AG04450 (cell line): ENCODE results near the gene NPBWR2. TPM values are rescaled to one million over a fixed set of nuclear protein-coding genes. Genes with fewer than 3 reads are reported as not detected.
"Not testable (repeated sequence)": the region's sequence is repeated elsewhere in the genome, so short reads cannot be mapped to it uniquely, and the experiment has no call there.

ENCODE experiments used
- CTCF ChIA-PET: fragments of 300-600, 350-600 bp; formaldehyde crosslinking; extraction: SDS; loops from one replicate; lab custom pipeline; 2022; ENCODE audit warnings: antibody characterized with exemption, inconsistent platforms; lab: Charles Lee
- POLR2A ChIA-PET: fragments of 350-600 bp; formaldehyde crosslinking; extraction: SDS; loops from one replicate; lab custom pipeline; 2021; ENCODE audit warnings: antibody characterized with exemption, inconsistent platforms; lab: Yijun Ruan, JAX
- DNase-seq: peaks from one replicate; pipeline ENCODE4 v3.0.0-alpha.2; 2011; ENCODE audit warnings: low read depth, low spot score
- H3K27ac ChIP-seq: one replicate; pipeline ENCODE4 v1.5.1; 2012; ENCODE audit warnings: low read depth, low read length, control low read depth
- H3K27me3 ChIP-seq: one replicate; pipeline ENCODE4 v1.6.0; 2012; ENCODE audit warnings: low read length; ENCODE audit not compliant: control insufficient read depth, insufficient read depth
- H3K4me3 ChIP-seq: 2 replicates; pipeline ENCODE4 v1.5.1; 2011; ENCODE audit warnings: mild to moderate bottlenecking, low read depth, low read length, control low read depth
- H3K9me3 ChIP-seq: 2 replicates; pipeline ENCODE4 v1.5.1; 2012; ENCODE audit warnings: low read length; ENCODE audit not compliant: control insufficient read depth, insufficient read depth
- polyA plus RNA-seq: library from polyadenylated mRNA; depleted of rRNA; stranded (reverse); fragments of >200 nt; gene quantifications from 2 replicates; pipeline ENCODE4 v1.2.3, GENCODE V29; 2011
- TF ChIP-seq, protein P1 (sequence below): IDR thresholded peaks from 2 replicates; pipeline ENCODE4 v1.5.1; 2011; ENCODE audit warnings: low read depth, low read length, control low read depth, inconsistent platforms

Gene NPBWR2
- polyA plus RNA-seq, 1 experiment = not detected

DNA sequence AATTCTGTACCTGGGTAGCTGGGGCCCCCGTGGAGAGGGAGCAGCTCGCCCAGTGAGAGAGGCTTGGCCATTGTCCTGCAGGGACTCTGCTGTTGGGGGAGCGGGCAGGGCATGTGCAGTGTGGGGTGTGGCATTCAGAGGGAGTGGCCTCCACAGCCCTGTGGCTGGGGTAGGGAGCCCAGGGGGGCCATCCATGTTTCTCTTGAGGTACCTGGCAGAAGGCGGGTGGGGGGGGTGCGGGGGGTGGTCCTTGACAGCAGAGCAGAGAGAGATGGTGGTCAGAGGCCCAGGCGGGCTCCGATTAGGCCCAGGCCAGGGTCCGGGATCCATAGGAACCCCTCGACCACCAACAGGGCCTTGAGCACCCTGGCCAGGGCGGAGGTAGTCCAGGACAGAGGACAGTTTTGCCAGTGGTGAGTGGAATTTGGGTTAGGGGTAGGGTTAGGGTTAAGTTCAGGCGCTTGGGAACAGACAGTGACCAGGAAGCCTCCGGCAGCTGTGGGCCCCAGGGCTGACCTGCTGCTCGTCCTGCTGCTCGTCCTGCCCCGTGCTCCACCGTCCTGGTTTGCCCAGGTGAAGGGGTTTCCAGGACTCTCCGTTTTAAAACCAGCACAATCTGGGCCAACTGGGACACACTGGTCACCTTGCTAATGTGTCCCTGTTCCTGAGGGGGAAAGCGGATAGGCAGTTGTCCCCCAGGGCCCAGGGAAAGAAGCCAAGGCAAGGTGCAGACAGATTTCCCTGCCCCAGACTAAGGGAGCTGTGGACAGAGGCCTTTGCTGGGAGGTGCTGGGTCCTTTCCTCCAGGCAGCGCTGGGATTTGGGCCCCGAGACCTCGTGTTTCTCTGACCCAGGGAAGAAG, 32.1 kb upstream of the NPBWR2 start:
- peaks cover 13% of the 10 kb centered on the region for H3K27me3 ChIP-seq
- POLR2A ChIA-PET = interaction anchor here (0.7 kb wide), 1 partner anchor 13 kb away, joined by 3 read pairs; no protein-coding TSS in a partner anchor
- DNase-seq = no peak
- CTCF ChIA-PET = no interaction called here
- H3K4me3 ChIP-seq = no peak overlapping the region
- H3K9me3 ChIP-seq = peaks cover 2% of the 10 kb centered on the region
- no peak overlapping the region for H3K27ac ChIP-seq
- TF ChIP-seq, protein P1, sequence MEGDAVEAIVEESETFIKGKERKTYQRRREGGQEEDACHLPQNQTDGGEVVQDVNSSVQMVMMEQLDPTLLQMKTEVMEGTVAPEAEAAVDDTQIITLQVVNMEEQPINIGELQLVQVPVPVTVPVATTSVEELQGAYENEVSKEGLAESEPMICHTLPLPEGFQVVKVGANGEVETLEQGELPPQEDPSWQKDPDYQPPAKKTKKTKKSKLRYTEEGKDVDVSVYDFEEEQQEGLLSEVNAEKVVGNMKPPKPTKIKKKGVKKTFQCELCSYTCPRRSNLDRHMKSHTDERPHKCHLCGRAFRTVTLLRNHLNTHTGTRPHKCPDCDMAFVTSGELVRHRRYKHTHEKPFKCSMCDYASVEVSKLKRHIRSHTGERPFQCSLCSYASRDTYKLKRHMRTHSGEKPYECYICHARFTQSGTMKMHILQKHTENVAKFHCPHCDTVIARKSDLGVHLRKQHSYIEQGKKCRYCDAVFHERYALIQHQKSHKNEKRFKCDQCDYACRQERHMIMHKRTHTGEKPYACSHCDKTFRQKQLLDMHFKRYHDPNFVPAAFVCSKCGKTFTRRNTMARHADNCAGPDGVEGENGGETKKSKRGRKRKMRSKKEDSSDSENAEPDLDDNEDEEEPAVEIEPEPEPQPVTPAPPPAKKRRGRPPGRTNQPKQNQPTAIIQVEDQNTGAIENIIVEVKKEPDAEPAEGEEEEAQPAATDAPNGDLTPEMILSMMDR = no peak

DNA sequence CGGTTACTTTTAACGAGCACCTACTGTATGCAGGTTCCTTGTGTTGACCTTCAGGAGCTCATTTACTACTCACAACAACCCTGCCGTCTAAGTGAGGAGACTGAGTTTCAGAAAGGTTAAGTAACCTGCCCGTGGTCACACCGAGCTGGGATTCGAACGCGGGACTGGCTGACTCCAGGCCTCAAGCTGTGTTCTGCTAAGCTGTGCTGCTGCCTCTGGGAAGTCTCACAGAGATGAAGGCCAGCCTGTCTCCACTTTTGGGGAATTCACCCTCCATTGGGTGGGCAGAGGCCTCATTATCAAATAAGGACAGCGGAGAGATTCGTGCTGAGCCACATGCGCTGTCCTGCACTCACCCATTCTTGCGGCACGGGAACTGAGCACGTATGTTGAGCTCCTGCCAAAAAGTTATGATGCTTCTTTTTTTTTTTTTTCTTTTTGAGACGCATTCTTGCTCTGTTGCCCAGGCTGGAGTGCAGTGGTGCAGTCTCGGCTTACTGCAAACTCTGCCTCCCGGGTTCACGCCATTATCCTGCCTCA, 31.0 kb upstream of the NPBWR2 start:
- Histone ChIP-seq H3K4me3 (no peak overlapping the region), H3K9me3 (no peaks in the 10 kb centered on the region; the same call in 1 of the 2 replicates), H3K27ac (no peak overlapping the region), H3K27me3 (peaks cover 13% of the 10 kb centered on the region)
- CTCF ChIA-PET = no interaction called here
- no peak for DNase-seq
- POLR2A ChIA-PET = no interaction called here
- TF ChIP-seq, protein P1 = no peak

DNA sequence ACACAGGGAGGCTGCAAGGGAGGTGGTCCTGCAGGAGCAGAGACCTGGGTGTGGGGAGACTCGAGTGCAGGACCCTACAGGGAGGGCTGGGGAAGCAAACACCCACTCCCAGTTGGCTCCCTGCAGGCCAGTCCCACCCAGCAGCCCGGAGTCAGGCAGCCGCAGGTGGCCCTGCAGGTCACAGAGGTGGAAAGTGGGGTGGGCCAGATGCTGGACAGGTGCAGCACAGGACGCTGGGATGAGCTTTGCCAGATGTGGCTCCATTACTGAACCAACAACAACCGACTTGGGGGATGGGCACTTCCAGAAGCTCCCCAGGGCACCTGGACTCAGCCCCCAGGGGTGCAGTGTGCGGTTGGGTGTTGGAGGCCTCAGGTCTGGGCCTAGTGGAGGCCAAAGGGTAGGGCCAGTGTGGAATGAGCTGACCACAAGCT, 30.2 kb upstream of the NPBWR2 start:
- no peak overlapping the region for H3K4me3 ChIP-seq
- ChIA-PET POLR2A (no interaction called here), CTCF (no interaction called here)
- no peak for DNase-seq
- TF ChIP-seq, protein P1 = no peak
- H3K27ac ChIP-seq = no peak overlapping the region
- no peaks in the 10 kb centered on the region for H3K9me3 ChIP-seq
- peaks cover 13% of the 10 kb centered on the region for H3K27me3 ChIP-seq

GRCh38 chr20:64136004-64136710, 28.8 kb upstream of the NPBWR2 start:
- H3K9me3 ChIP-seq = no peaks in the 10 kb centered on the region
- H3K27me3 ChIP-seq = peaks cover 9% of the 10 kb centered on the region
- no peak overlapping the region for H3K4me3 ChIP-seq
- TF ChIP-seq, protein P1 = no peak
- ChIA-PET POLR2A (no interaction called here), CTCF (no interaction called here)
- H3K27ac ChIP-seq = no peak overlapping the region
- DNase-seq = no peak

GRCh38 chr20:64134744-64135143, 27.4 kb upstream of the NPBWR2 start:
- CTCF ChIA-PET, H3K9me3 ChIP-seq, DNase-seq, H3K27ac ChIP-seq, POLR2A ChIA-PET, H3K27me3 ChIP-seq, H3K4me3 ChIP-seq: not testable (repeated sequence)
